GM12878 (cell line): ENCODE results near the gene COG1. TPM values are rescaled to one million over a fixed set of nuclear protein-coding genes. Genes with fewer than 3 reads are reported as not detected.

ENCODE experiments used
- ASH2L ChIP-seq: fragments of 300-600, 200-600 bp; sonication (generic); IDR thresholded peaks from 2 replicates; pipeline ENCODE4 v1.6.1; 2017; ENCODE audit warnings: low read depth, mild to moderate bottlenecking, borderline replicate concordance
- BACH1 ChIP-seq: fragments of 450-650 bp; IDR thresholded peaks from 2 replicates; pipeline ENCODE4 v1.6.1; 2017; ENCODE audit warnings: mild to moderate bottlenecking, borderline replicate concordance
- CEBPB ChIP-seq, 2 experiments: fragments of 150-350 bp in 1 of 2; IDR thresholded peaks; 2 replicates each; pipeline ENCODE4 v1.6.1; 2012 to 2014; ENCODE audit warnings: low read depth in 2 of 2, low read length in 2 of 2, borderline replicate concordance in 1 of 2, inconsistent platforms in 1 of 2
- CHD2 ChIP-seq: IDR thresholded peaks from 2 replicates; pipeline ENCODE4 v1.6.1; 2011; ENCODE audit warnings: low read depth, low read length, improper control_type of control experiment, borderline replicate concordance
- CREM ChIP-seq: IDR thresholded peaks from 2 replicates; pipeline ENCODE4 v1.6.1; 2014; ENCODE audit warnings: antibody characterized with exemption, low read depth
- ESRRA ChIP-seq: IDR thresholded peaks from 2 replicates; pipeline ENCODE4 v1.6.1; 2012; ENCODE audit warnings: mild to moderate bottlenecking, low read length, improper control_type of control experiment
- EZH2 ChIP-seq: IDR thresholded peaks from 2 replicates; pipeline ENCODE4 v1.6.1; 2012; ENCODE audit warnings: low read depth, mild to moderate bottlenecking, control low read depth, inconsistent platforms, low read length, borderline replicate concordance; ENCODE audit not compliant: control insufficient read depth
- IKZF1 ChIP-seq: fragments of 450-650 bp; conservative IDR thresholded peaks from 2 replicates; pipeline ENCODE4 v1.6.1; 2017; ENCODE audit warnings: antibody characterized with exemption, mild to moderate bottlenecking
- KAT2A ChIP-seq: conservative IDR thresholded peaks from 2 replicates; pipeline ENCODE4 v1.6.1; 2011; ENCODE audit warnings: low read depth, low read length; ENCODE audit not compliant: control insufficient read depth
- NBN ChIP-seq: fragments of 450-650 bp; IDR thresholded peaks from 2 replicates; pipeline ENCODE4 v1.6.1; 2016
- NKRF ChIP-seq: fragments of 450-650 bp; conservative IDR thresholded peaks from 2 replicates; pipeline ENCODE4 v1.6.1; 2017; ENCODE audit warnings: mild to moderate bottlenecking, moderate library complexity
- NR2F1 ChIP-seq: fragments of 450-650 bp; conservative IDR thresholded peaks from 2 replicates; pipeline ENCODE4 v1.6.1; 2017; ENCODE audit warnings: mild to moderate bottlenecking
- PAX5 ChIP-seq: IDR thresholded peaks from 2 replicates; pipeline ENCODE4 v1.6.1; 2011; ENCODE audit warnings: low read depth, low read length, borderline replicate concordance
- POLR2A ChIP-seq: IDR thresholded peaks from 2 replicates; pipeline ENCODE4 v1.6.1; 2011; ENCODE audit warnings: low read depth, mild to moderate bottlenecking, low read length
- RAD21 ChIP-seq: IDR thresholded peaks from 2 replicates; pipeline ENCODE4 v1.6.1; 2011; ENCODE audit warnings: mild to moderate bottlenecking, low read depth, low read length, moderate library complexity; ENCODE audit not compliant: insufficient read depth
- RAD51 ChIP-seq: fragments of 450-650 bp; IDR thresholded peaks from 2 replicates; pipeline ENCODE4 v1.6.1; 2016; ENCODE audit warnings: moderate library complexity, mild to moderate bottlenecking, inconsistent platforms
- RUNX3 ChIP-seq: IDR thresholded peaks from 2 replicates; pipeline ENCODE4 v1.6.1; 2012; ENCODE audit warnings: low read length, inconsistent platforms
- SIN3A ChIP-seq: IDR thresholded peaks from 2 replicates; pipeline ENCODE4 v1.6.1; 2012; ENCODE audit warnings: low read depth, low read length, improper control_type of control experiment
- SMAD1 ChIP-seq: fragments of 450-650 bp; IDR thresholded peaks from 2 replicates; pipeline ENCODE4 v1.6.1; 2018; ENCODE audit warnings: mild to moderate bottlenecking, low read depth; ENCODE audit not compliant: partially characterized antibody
- SP1 ChIP-seq: IDR thresholded peaks from one replicate; pipeline ENCODE4 v1.6.1; 2011; ENCODE audit warnings: low read depth, low read length
- SPI1 ChIP-seq: IDR thresholded peaks from 2 replicates; pipeline ENCODE4 v1.6.1; 2011; ENCODE audit warnings: low read depth, mild to moderate bottlenecking, low read length, moderate library complexity, borderline replicate concordance; ENCODE audit not compliant: insufficient read depth
- SREBF2 ChIP-seq: IDR thresholded peaks from 2 replicates; pipeline ENCODE4 v1.6.1; 2012; ENCODE audit warnings: mild to moderate bottlenecking, low read length
- TCF12 ChIP-seq: IDR thresholded peaks from 2 replicates; pipeline ENCODE4 v1.6.1; 2011; ENCODE audit warnings: low read depth, mild to moderate bottlenecking, low read length
- YY1 ChIP-seq: IDR thresholded peaks from 2 replicates; pipeline ENCODE4 v1.6.1; 2011; ENCODE audit warnings: low read depth, mild to moderate bottlenecking, low read length
- ZNF384 ChIP-seq: IDR thresholded peaks from 2 replicates; pipeline ENCODE4 v1.6.1; 2012; ENCODE audit warnings: low read depth, mild to moderate bottlenecking, low read length, improper control_type of control experiment, borderline replicate concordance
- ZNF622 ChIP-seq: fragments of 450-650 bp; IDR thresholded peaks from 2 replicates; pipeline ENCODE4 v1.6.1; 2017; ENCODE audit warnings: mild to moderate bottlenecking, inconsistent platforms
- polyA plus RNA-seq, 11 experiments: library from polyadenylated mRNA; depleted of rRNA in 4 of 11; unstranded in 6 of 11; stranded (reverse) in 5 of 11; fragments of >200 nt; fragmentation: Nextera tagmentation in 4 of 11; fragmentation: Illumina TruSeq in 1 of 11; extraction: Ambion mirVana in 4 of 11; extraction: Trizol in 1 of 11; gene quantifications; 1 replicate in 1 of 11; 2 replicates in 10 of 11; pipeline versions ENCODE4 v1.2.1 to v1.2.3, GENCODE V29; 2011 to 2016; ENCODE audit warnings: inconsistent platforms in 2 of 11, missing spikeins in 2 of 11, low read depth in 1 of 11
- total RNA-seq, 4 experiments: library from RNA; depleted of rRNA in 3 of 4; stranded (reverse); fragments of >200 nt in 3 of 4; fragmentation: Illumina TruSeq in 1 of 4; extraction: Trizol in 1 of 4; gene quantifications; 2 replicates each; pipeline versions ENCODE4 v1.2.1 to v1.2.3, GENCODE V29; 2013 to 2021
- TF ChIP-seq, protein P1 (sequence below): IDR thresholded peaks from 2 replicates; pipeline ENCODE4 v1.6.1; 2011; ENCODE audit warnings: borderline replicate concordance, low read depth, mild to moderate bottlenecking, moderate library complexity, low read length; ENCODE audit not compliant: insufficient read depth, poor library complexity, severe bottlenecking
- TF ChIP-seq, protein P2 (sequence below): IDR thresholded peaks from 2 replicates; pipeline ENCODE4 v1.6.1; 2012; ENCODE audit warnings: low read depth, low read length, improper control_type of control experiment

Gene COG1
- total and polyA plus RNA-seq, 10 of the 15 experiments (the other 5 are each of a cell fraction or from before 2014, with no cell fraction given): 10.5 to 24.1 (median 18.1) TPM

- TF ChIP-seq, protein P1, sequence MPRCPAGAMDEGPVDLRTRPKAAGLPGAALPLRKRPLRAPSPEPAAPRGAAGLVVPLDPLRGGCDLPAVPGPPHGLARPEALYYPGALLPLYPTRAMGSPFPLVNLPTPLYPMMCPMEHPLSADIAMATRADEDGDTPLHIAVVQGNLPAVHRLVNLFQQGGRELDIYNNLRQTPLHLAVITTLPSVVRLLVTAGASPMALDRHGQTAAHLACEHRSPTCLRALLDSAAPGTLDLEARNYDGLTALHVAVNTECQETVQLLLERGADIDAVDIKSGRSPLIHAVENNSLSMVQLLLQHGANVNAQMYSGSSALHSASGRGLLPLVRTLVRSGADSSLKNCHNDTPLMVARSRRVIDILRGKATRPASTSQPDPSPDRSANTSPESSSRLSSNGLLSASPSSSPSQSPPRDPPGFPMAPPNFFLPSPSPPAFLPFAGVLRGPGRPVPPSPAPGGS: no peak
- TF ChIP-seq, protein P2, sequence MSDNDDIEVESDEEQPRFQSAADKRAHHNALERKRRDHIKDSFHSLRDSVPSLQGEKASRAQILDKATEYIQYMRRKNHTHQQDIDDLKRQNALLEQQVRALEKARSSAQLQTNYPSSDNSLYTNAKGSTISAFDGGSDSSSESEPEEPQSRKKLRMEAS: no peak
- TF ChIP-seq KAT2A (no peak), BACH1 (peak; percentile 39), YY1 (no peak), SP1 (no peak), ZNF622 (no peak), ASH2L (no peak), CHD2 (no peak), ZNF384 (no peak), TCF12 (no peak), SPI1 (no peak), RUNX3 (no peak), SIN3A (peak; percentile 52; the same call in 1 of the 2 replicates), CEBPB (IDR thresholded peaks at IDR 0.05; ENCODE audit: borderline replicate concordance in 1 of 2, low read depth in 2 of 2, low read length in 2 of 2) (no peak), RAD21 (no peak), SMAD1 (no peak), SREBF2 (no peak), NKRF (peak; percentile 75), NBN (0 out of 2 replicates have a peak, but pooled peaks have one; percentile 6), IKZF1 (peak; percentile 97), CREM (no peak), EZH2 (no peak), ESRRA (no peak), RAD51 (no peak), PAX5 (no peak), NR2F1 (peak; percentile 9), POLR2A (peak; percentile 83)
These were observed 505 bp upstream of the COG1 start (continued) for GRCh38 chr17:73192206-73192893.
